H1 (cell line): ENCODE measurements around the gene ABLIM1.

Experiments used
- CEBPB ChIP-seq: IDR thresholded peaks from 2 replicates; pipeline ENCODE4 v1.6.1; 2012; ENCODE audit warnings: low read depth, low read length
- CHD1 ChIP-seq: IDR thresholded peaks from 2 replicates; pipeline ENCODE4 v1.6.1; 2012; ENCODE audit warnings: low read depth, low read length, improper control_type of control experiment
- CTCF ChIP-seq, 3 experiments: IDR thresholded peaks; 1 replicate in 2 of 3; 2 replicates in 1 of 3; pipeline versions ENCODE4 v1.5.1 to v1.6.1; 2011; ENCODE audit warnings: low read length in 3 of 3, mild to moderate bottlenecking in 3 of 3, inconsistent platforms in 2 of 3, low read depth in 1 of 3, moderate library complexity in 1 of 3; ENCODE audit not compliant: insufficient read depth in 1 of 3; ENCODE audit errors: control extremely low read depth in 1 of 3
- EZH2 ChIP-seq: fragments of 200-600 bp; sonication (generic); IDR thresholded peaks from 2 replicates; pipeline ENCODE4 v1.7.1; 2012; ENCODE audit warnings: low read depth, mild to moderate bottlenecking, moderate library complexity, low read length, inconsistent platforms; ENCODE audit not compliant: severe bottlenecking
- POLR2A ChIP-seq, 2 experiments: IDR thresholded peaks; 1 replicate in 1 of 2; 2 replicates in 1 of 2; pipeline ENCODE4 v1.6.1; 2011; ENCODE audit warnings: low read depth in 2 of 2, low read length in 2 of 2, mild to moderate bottlenecking in 2 of 2; ENCODE audit errors: control extremely low read depth in 1 of 2
- POLR2AphosphoS5 ChIP-seq: IDR thresholded peaks from 2 replicates; pipeline ENCODE4 v1.6.1; 2011; ENCODE audit warnings: low read depth, low read length
- RNF2 ChIP-seq: fragments of 200-900, 300-1000 bp; sonication (generic); IDR thresholded peaks from 2 replicates; pipeline ENCODE4 v1.7.1; 2016; ENCODE audit warnings: borderline replicate concordance, low read depth, mild to moderate bottlenecking, antibody characterized with exemption, low read length; ENCODE audit not compliant: poor library complexity, severe bottlenecking; ENCODE audit errors: missing control alignments
- SAP30 ChIP-seq: fragments of 300-600 bp; sonication (generic); IDR thresholded peaks from 2 replicates; pipeline ENCODE4 v1.7.1; 2012; ENCODE audit warnings: low read length, moderate library complexity, mild to moderate bottlenecking, inconsistent platforms; ENCODE audit not compliant: insufficient read depth, insufficient replicate concordance
- SRF ChIP-seq: IDR thresholded peaks from 2 replicates; pipeline ENCODE4 v1.6.1; 2011; ENCODE audit warnings: mild to moderate bottlenecking, low read depth, low read length, moderate library complexity
- SUZ12 ChIP-seq: fragments of 200-600 bp; sonication (generic); IDR thresholded peaks from 2 replicates; pipeline ENCODE4 v1.6.1; 2012; ENCODE audit warnings: mild to moderate bottlenecking, inconsistent platforms, low read length, moderate library complexity, mixed read lengths
- TAF1 ChIP-seq: IDR thresholded peaks from 2 replicates; pipeline ENCODE4 v1.6.1; 2011; ENCODE audit warnings: mild to moderate bottlenecking, low read depth, low read length
- ZNF274 ChIP-seq: IDR thresholded peaks from 2 replicates; pipeline ENCODE4 v1.7.0; 2012; ENCODE audit warnings: low read length, borderline replicate concordance; ENCODE audit errors: extremely low read depth

- TF ChIP-seq SUZ12 = no peak
- TF ChIP-seq CTCF (IDR thresholded peaks at IDR 0.05; ENCODE audit: control extremely low read depth in 1 of 3, insufficient read depth in 1 of 3, low read depth in 1 of 3, low read length in 3 of 3) = no peak
- TF ChIP-seq CHD1 = no peak
- TF ChIP-seq CEBPB = no peak
- no peak for TF ChIP-seq TAF1
- TF ChIP-seq ZNF274 = no peak
- TF ChIP-seq EZH2 = no peak
- no peak for TF ChIP-seq RNF2
- TF ChIP-seq POLR2A (IDR thresholded peaks at IDR 0.05; ENCODE audit: control extremely low read depth in 1 of 2, low read depth in 2 of 2, low read length in 2 of 2) = no peak
- TF ChIP-seq SAP30 = no peak
- TF ChIP-seq POLR2AphosphoS5 = no peak
- no peak for TF ChIP-seq SRF
These were observed 221.1 kb downstream of the ABLIM1 start for GRCh38 chr10:114436941-114437340.
